ENCODE results near the gene TMEM127. TPM values are rescaled to one million over a fixed set of nuclear protein-coding genes. Genes with fewer than 3 reads are reported as not detected.

Gene TMEM127
- total and polyA plus RNA-seq, 3 donors from 2014 or later, result 25.0 to 32.1 (median 29.2) TPM

GRCh38 chr2:96239745-96240264 is 26.0 kb downstream of the TMEM127 start:
- TF ChIP-seq POLR2A (IDR thresholded peaks at IDR 0.05), result no peak
- H3K9me3 ChIP-seq, result no peaks in the 10 kb centered on the region
- intact Hi-C loops (cut with DNase I; ENCODE audit: low total_unique reads), result no loop called here
- no peak for DNase-seq
- H3K27ac ChIP-seq, result no peak overlapping the region
- no peaks in the 10 kb centered on the region for H3K4me1 ChIP-seq
- no peaks in the 10 kb centered on the region for H3K27me3 ChIP-seq
- H3K4me3 ChIP-seq, result no peak overlapping the region
- WGBS, 2 donors, result 83 to 88% methylated on average over 5 to 9 of the region's 9 CpGs
- H3K36me3 ChIP-seq (ENCODE audit: low read depth, missing control alignments), result no peaks in the 10 kb centered on the region

GRCh38 chr2:96239091-96239490 is 26.7 kb downstream of the TMEM127 start:
- H3K36me3 ChIP-seq (ENCODE audit: low read depth, missing control alignments), result no peaks in the 10 kb centered on the region
- DNase-seq, result no peak
- no peak for TF ChIP-seq POLR2A (IDR thresholded peaks at IDR 0.05)
- TF ChIP-seq CTCF (IDR thresholded peaks at IDR 0.05), result no peak
- no peaks in the 10 kb centered on the region for H3K4me1 ChIP-seq
- no peak overlapping the region for H3K4me3 ChIP-seq
- no peaks in the 10 kb centered on the region for H3K27me3 ChIP-seq
- WGBS, 2 donors, result 88 to 95% methylated on average over 3 of the region's 3 CpGs
- H3K27ac ChIP-seq, result no peak overlapping the region
- intact Hi-C loops (cut with DNase I; ENCODE audit: low total_unique reads), result no loop called here
- H3K9me3 ChIP-seq, result no peaks in the 10 kb centered on the region

- DNase-seq, result no peak
- no peaks in the 10 kb centered on the region for H3K9me3 ChIP-seq
Measured at GRCh38 chr2:96238266-96238665, 27.5 kb downstream of the TMEM127 start.

GRCh38 chr2:96236882-96237281 is 28.9 kb downstream of the TMEM127 start:
- no peak for DNase-seq
- Histone ChIP-seq H3K27ac (no peak overlapping the region), H3K27me3 (no peaks in the 10 kb centered on the region), H3K9me3 (no peaks in the 10 kb centered on the region), H3K4me1 (no peaks in the 10 kb centered on the region), H3K36me3 (ENCODE audit: low read depth, missing control alignments) (no peaks in the 10 kb centered on the region), H3K4me3 (no peak overlapping the region)
- 95 to 100% methylated on average over 1 of the region's 1 CpG for WGBS, 2 donors
- intact Hi-C loops (cut with DNase I; ENCODE audit: low total_unique reads), result no loop called here
- TF ChIP-seq CTCF (IDR thresholded peaks at IDR 0.05) (no peak), POLR2A (IDR thresholded peaks at IDR 0.05) (no peak)

More at GRCh38 chr2:96238266-96238665, 27.5 kb downstream of the TMEM127 start:
- H3K4me1 ChIP-seq, result no peaks in the 10 kb centered on the region
- H3K27ac ChIP-seq, result no peak overlapping the region
- TF ChIP-seq POLR2A (IDR thresholded peaks at IDR 0.05), result no peak
- no peak for TF ChIP-seq CTCF (IDR thresholded peaks at IDR 0.05)
- H3K36me3 ChIP-seq (ENCODE audit: low read depth, missing control alignments), result no peaks in the 10 kb centered on the region
- intact Hi-C loops (cut with DNase I; ENCODE audit: low total_unique reads), result no loop called here
- 93 to 95% methylated on average over 3 of the region's 3 CpGs for WGBS, 2 donors
- H3K4me3 ChIP-seq, result no peak overlapping the region
- H3K27me3 ChIP-seq, result no peaks in the 10 kb centered on the region

- no peaks in the 10 kb centered on the region for H3K36me3 ChIP-seq (ENCODE audit: low read depth, missing control alignments)
- H3K27ac ChIP-seq, result no peak overlapping the region
- TF ChIP-seq CTCF (IDR thresholded peaks at IDR 0.05) (no peak), POLR2A (IDR thresholded peaks at IDR 0.05) (no peak)
- H3K9me3 ChIP-seq, result no peaks in the 10 kb centered on the region
- H3K27me3 ChIP-seq, result no peaks in the 10 kb centered on the region
- no peaks in the 10 kb centered on the region for H3K4me1 ChIP-seq
- DNase-seq, result no peak
- 83 to 91% methylated on average over 4 of the region's 4 CpGs for WGBS, 2 donors
- H3K4me3 ChIP-seq, result no peak overlapping the region
- intact Hi-C loops (cut with DNase I; ENCODE audit: low total_unique reads), result no loop called here
Measured at GRCh38 chr2:96233880-96234316, 31.9 kb downstream of the TMEM127 start.
